Bone marrow (tissue), 2 donors: ENCODE measurements around the gene NLK.

Experiments used
- DNase-seq, 2 donors: peaks; one replicate each; lab custom pipeline; 2025; lab: John Stamatoyannopoulos, UW

NLK gene

DNA sequence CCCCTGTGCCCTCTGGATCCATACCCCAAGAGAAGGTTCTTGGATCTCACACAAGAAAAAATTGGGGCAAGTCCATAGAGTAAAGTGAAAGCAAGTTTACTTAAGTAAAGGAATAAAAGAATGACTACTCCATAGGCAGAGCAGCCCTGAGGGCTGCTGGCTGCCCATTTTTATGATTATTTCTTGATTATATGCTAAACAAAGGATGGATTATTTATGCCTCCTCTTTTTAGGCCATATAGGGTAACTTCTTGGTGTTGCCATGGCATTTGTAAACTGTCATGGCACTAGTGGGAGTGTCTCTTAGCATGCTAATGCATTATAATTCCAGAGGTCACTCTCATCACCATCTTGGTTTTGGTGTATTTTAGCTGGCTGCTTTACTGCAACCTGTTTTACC lies 70.8 kb downstream of the NLK start:
- no peak for DNase-seq

DNA sequence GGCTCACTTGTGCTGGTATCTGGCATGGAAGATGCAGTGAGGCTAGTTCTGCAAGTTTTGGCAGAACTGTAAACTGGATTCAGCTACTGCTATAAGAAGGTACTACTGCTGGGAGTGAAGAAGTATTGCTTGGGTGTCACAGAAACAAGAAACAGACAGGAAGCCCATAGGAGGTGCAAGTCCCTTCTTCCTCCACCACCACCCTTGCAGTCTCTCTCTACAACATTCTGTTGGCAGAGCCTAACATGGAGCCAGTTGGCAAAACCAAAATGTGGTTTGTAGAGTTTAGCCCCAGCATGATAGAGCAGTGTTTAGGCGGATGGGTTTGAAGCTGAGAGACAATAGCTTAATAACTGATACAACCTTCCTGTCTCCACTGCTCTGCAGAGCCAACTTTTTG lies 72.6 kb downstream of the NLK start:
- DNase-seq = no peak

- DNase-seq = no peak
Observed at GRCh38 chr17:28117304-28117703, 74.8 kb downstream of the NLK start.

- DNase-seq = peak in 1 of 2 donors; percentile 44
Observed at GRCh38 chr17:28118362-28118761, 75.9 kb downstream of the NLK start.

- no peak for DNase-seq
Observed at GRCh38 chr17:28119046-28119445, 76.6 kb downstream of the NLK start.

- no peak for DNase-seq
Observed at GRCh38 chr17:28119560-28119959, 77.1 kb downstream of the NLK start.

GRCh38 chr17:28120766-28121165 lies 78.3 kb downstream of the NLK start:
- no peak for DNase-seq

GRCh38 chr17:28124962-28125361 lies 82.5 kb downstream of the NLK start:
- no peak for DNase-seq

DNA sequence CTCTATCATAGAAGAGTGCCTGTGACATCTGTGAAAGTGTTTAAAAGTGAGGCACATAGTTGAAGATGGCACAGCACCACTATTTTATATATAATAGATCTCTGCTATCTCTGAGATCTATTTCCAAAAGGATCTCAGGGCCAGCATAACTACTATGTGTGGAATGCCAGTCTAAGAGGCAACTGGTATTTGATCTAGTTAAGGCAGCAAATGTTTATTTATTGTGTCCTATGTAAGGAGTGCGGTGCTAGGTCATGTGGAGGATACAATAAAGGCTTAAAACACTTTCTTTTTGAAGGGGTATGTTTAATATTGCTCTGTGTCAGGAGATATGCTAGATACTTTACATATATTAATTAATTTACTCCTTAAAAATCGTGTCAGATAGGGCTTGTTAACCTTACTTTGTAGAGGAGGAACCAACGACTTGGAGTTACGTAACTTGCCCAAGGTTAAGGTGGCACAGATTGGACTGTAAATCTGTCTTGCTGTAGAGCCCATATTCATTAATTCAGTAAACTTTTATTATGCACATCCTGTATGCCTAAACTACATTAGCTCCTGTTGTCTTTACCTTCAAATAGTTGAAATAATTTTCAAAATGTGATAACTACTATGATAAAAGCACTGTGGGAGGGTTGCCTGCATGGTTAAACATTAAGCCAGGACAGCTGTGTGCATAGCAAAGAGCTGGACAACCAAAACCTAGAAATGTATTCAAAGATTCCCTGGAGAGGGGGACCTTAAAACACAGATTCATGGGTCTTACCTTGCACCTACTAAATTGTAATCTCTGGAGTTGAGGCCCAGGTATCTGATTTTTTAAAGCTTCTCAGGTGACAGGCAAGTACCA lies 83.3 kb downstream of the NLK start:
- DNase-seq = no peak

DNA sequence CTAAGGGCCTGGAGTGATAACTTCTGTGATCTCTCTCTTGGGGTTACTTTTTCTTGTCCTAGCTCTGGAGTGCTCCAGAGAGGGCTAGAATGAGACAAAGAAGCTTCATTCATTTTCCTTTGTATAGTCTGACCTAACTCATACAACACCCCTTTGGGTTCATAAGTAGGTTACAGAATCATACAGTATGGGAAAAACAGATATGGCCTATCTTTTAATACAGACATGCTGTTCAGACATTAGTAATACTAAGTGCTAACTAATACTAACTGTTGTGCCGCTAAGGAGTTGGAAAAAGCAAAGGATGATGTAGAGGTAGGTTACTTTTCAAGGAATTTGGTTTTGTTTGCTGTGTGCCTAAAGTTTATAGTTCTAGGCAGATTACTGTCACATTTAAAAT lies 84.7 kb downstream of the NLK start:
- no peak for DNase-seq

GRCh38 chr17:28128779-28129178 lies 86.3 kb downstream of the NLK start:
- no peak for DNase-seq

GRCh38 chr17:28130472-28130871 lies 88.0 kb downstream of the NLK start:
- no peak for DNase-seq

GRCh38 chr17:28131599-28131998 lies 89.1 kb downstream of the NLK start:
- DNase-seq = no peak

DNA sequence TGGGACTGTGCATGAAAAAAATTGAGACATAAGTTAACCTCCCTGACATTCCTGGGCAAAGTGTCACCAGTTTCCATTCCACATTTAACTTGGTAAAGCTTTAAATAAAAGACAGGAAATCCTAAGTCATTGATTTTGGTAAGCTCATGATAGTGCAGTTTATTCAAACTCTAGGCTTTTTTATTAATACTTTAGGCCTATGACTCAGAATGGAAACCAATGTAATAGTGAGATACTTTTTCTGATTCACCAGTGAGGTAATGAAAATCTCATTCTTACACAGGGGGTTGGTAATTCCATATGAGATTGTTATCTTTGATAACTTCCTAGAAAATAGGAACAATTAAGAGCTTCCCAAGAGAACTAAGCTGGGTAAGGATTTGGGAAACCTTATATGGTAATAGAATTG lies 91.1 kb downstream of the NLK start:
- DNase-seq = no peak

GRCh38 chr17:28136923-28137322 lies 94.4 kb downstream of the NLK start:
- no peak for DNase-seq

GRCh38 chr17:28139822-28140221 lies 97.3 kb downstream of the NLK start:
- no peak for DNase-seq

DNA sequence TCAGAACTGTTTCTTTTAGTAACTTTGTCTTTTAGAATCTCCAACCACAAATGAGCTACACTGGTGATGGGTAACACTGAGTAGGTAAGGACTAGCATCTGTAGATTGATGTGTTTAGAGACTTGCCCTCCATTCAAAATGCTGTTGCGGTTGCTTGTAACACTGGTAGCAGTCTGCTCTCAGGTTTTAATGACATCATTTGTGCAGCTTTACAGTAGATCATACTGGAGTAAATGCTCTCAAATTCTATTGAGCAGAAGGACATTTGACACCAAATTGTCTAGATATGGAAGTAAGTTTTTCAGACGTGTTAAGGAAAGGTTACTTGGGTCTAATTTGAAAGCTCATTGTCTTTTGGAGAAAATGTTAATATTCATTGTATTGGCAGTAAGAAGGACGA lies 98.8 kb downstream of the NLK start:
- no peak for DNase-seq

- DNase-seq = no peak
Observed at GRCh38 chr17:28141773-28142172, 99.3 kb downstream of the NLK start.

DNA sequence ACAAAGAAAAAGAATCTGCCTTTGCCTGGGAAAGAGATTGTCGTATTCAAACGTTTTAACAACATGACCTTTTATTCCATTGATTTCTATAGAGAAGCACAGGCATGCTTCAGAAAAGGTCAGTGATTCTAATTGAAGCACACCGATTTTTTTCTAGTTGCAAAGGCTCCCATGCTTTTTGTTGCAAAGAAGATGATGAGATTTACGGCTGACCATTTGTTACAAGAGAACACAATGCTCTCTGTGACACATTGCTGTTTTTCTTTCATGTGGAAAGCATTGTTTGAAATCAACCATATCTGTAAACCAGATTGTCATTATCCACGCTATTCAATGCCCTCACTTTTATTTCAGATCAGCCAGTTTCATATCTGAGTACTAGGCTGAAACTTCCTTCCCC lies 99.8 kb downstream of the NLK start:
- DNase-seq = no peak

- DNase-seq = no peak
Observed at GRCh38 chr17:28144019-28144418, 101.5 kb downstream of the NLK start.

GRCh38 chr17:28145348-28145747 lies 102.9 kb downstream of the NLK start:
- no peak for DNase-seq

DNA sequence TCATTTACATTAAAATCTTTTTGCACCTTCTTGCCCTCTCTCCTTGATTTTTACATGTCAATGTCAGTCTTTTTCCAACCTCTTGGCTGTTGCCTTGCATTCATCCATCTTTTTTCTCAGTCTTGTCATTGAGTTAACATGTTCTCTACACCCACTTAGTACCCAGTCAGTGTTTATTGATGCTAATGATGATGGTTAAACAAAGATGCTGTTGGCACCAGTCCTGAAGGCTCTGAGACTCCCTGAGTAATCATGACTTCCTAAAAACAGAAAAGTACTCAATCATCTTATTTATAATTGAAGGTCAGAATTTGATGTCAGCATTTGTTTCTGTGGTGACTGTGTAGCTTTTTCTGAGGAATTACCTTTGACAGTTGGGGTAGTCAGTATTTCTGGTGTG lies 104.5 kb downstream of the NLK start:
- no peak for DNase-seq

GRCh38 chr17:28151001-28151400 lies 108.5 kb downstream of the NLK start:
- DNase-seq = no peak

DNA sequence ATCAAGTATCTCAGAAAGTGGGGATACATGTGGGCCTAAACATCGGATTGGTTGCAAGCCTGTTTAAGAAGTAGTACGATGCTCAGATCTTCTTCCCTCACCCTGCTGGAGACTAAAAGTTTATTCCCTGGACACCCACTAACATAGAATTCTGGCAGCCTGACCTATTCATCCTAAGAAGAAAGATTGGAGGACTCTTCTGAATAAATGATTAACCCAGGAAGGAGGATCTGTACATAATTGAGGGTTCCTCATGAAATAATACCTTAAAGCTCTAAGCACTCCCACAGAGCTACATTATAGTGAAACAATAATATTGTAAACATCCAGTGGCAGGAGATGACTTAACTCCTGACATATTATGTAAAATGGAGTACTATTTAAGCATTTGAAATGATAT lies 111.7 kb downstream of the NLK start:
- no peak for DNase-seq
